Uterus (tissue), 4 donors: Measurements from ENCODE around the gene SMCO1. TPM values are rescaled to one million over a fixed set of nuclear protein-coding genes. Genes with fewer than 3 reads are reported as not detected.
"Not testable (repeated sequence)": the region's sequence is repeated elsewhere in the genome, so short reads cannot be mapped to it uniquely, and the experiment has no call there.

ENCODE experiments used
- DNase-seq, 2 donors: peaks; one replicate each; pipeline ENCODE4 v3.0.0-alpha.2; 2019 to 2020
- H3K27ac ChIP-seq, 2 donors: fragments of 200-600 bp; sonication (generic); 1 replicate in 1 of 2; 2 replicates in 1 of 2; pipeline ENCODE4 v1.5.1; 2016 to 2018
- H3K27me3 ChIP-seq, 2 donors: fragments of 200-600 bp; sonication (generic); one replicate each; pipeline ENCODE4 v1.5.1; 2018 to 2019; ENCODE audit warnings: control low read depth in 1 of 2
- H3K36me3 ChIP-seq, 2 donors: fragments of 200-600 bp; sonication (generic); one replicate each; pipeline ENCODE4 v1.5.1; 2019; ENCODE audit warnings: control low read depth in 1 of 2
- H3K4me1 ChIP-seq, 2 donors: fragments of 200-600 bp; sonication (generic); one replicate each; pipeline ENCODE4 v1.5.1; 2018 to 2019; ENCODE audit warnings: control low read depth in 1 of 2
- H3K4me3 ChIP-seq, 2 donors: fragments of 200-600 bp; sonication (generic); 1 replicate in 1 of 2; 2 replicates in 1 of 2; pipeline ENCODE4 v1.5.1; 2018 to 2019; ENCODE audit warnings: mild to moderate bottlenecking in 1 of 2
- H3K9me3 ChIP-seq, 2 donors: fragments of 200-600 bp; sonication (generic); one replicate each; pipeline ENCODE4 v1.5.1; 2019; ENCODE audit warnings: control low read depth in 1 of 2
- CTCF ChIP-seq, 4 experiments: fragments of 200-600 bp in 2 of 4; fragments of 450-650 bp in 2 of 4; sonication (generic) in 2 of 4; IDR thresholded peaks; one replicate each; pipeline ENCODE4 v1.5.1; 2016 to 2019; ENCODE audit warnings: antibody characterized with exemption in 4 of 4, mild to moderate bottlenecking in 2 of 4, moderate library complexity in 1 of 4
- POLR2A ChIP-seq, 2 donors: fragments of 450-650 bp; IDR thresholded peaks; one replicate each; pipeline ENCODE4 v1.6.1; 2016; ENCODE audit warnings: antibody characterized with exemption in 2 of 2, mild to moderate bottlenecking in 1 of 2, moderate library complexity in 1 of 2
- intact Hi-C: fragments of 100-400 bp; cut with DNase I; formaldehyde crosslinking; loops from one replicate; pipeline ENCODE4 v1.15.1; 2023; ENCODE audit warnings: low total_unique reads
- total RNA-seq, 4 donors: library from RNA; depleted of rRNA in 3 of 4; stranded (reverse); fragments of >200 nt in 3 of 4; gene quantifications; one replicate each; pipeline versions ENCODE4 v1.1.0 to v1.2.4, GENCODE V29; 2014 to 2023
- donor health status: DM: yes; HTN: yes; CAD: no.

Gene SMCO1
- total RNA-seq, 4 donors from 2014 or later = not detected

DNA sequence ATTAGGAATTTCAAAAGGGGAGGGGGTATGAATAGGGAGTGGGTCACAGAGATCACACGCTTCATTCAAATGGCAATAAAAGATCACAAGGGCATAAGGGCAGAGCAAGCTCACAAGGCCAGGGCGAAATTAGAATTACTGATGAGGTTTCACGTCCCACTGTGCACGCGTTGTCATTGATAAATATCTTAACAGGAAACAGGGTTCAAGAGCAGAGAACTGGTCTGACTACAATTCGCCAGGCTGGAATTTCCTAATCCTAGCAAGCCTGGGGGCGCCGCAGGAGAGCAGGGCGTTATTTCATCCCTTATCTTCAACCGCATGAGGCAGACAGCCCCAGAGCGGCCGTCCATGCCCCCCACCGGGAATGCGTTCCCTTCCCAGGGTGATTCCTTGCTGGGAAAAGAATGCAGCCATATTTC, 18.1 kb upstream of the SMCO1 start:
- H3K9me3 ChIP-seq = no peaks in the 10 kb centered on the region
- no peak overlapping the region for H3K27ac ChIP-seq
- intact Hi-C loops = no loop called here
- H3K27me3 ChIP-seq = no peaks in the 10 kb centered on the region
- no peaks in the 10 kb centered on the region for H3K4me1 ChIP-seq
- H3K4me3 ChIP-seq = no peak overlapping the region
- no peak for DNase-seq
- no peaks in the 10 kb centered on the region for H3K36me3 ChIP-seq
- no peak for TF ChIP-seq CTCF (IDR thresholded peaks at IDR 0.05)
- TF ChIP-seq POLR2A (IDR thresholded peaks at IDR 0.05) = no peak

DNA sequence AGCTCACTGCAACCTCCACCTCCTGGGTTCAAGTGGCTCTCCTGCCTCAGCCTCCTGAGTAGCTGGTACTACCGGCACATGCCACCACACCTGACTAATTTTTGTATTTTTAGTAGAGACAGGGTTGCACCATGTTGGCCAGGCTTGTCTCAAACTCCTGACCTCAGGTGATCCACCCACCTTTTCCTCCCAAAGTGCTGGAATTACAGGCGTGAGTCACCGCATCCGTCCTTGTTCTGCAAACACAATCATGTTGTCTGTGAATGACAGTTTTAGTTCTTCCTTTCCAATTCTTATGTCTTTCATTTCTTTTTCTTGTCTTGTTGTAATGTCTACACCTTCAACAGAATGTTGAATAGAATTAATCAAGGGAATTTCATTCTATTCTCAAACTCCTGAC, 16.3 kb upstream of the SMCO1 start:
- TF ChIP-seq POLR2A (IDR thresholded peaks at IDR 0.05) (no peak), CTCF (IDR thresholded peaks at IDR 0.05) (no peak)
- no peaks in the 10 kb centered on the region for H3K27me3 ChIP-seq
- DNase-seq = no peak
- no peaks in the 10 kb centered on the region for H3K36me3 ChIP-seq
- H3K4me3 ChIP-seq = no peak overlapping the region
- intact Hi-C loops = no loop called here
- H3K4me1 ChIP-seq = no peaks in the 10 kb centered on the region
- no peaks in the 10 kb centered on the region for H3K9me3 ChIP-seq
- H3K27ac ChIP-seq = no peak overlapping the region

DNA sequence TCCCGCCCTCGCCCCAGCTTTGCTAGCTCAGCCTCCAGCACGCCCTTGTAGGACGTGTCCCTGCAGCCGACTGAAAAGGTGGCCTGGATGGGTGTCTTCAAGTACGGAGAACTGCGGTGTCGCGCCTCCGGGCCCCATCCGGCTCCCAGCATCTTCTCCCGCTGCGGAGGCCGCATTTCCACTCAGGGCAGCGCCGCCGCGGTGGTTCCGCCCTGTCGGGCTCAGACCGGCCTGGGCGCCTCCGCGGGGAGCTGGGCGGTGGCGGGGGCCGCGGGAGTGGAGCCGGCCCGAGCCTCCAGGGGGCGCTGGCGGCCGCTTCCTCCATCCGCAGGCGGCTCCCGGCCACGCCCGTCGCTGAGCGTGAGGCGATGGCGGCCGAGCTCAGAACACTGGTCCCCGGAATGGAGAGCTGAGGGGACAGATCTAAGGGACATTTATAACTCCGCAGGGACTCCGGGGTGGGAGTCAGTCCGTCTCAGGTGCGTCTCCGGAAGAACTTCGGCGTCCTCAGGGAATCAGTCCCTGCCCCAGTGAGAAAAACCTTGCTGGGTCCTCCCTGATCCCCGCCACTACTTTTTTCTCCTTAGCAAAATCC, 13.6 kb upstream of the SMCO1 start:
- Histone ChIP-seq H3K4me3 (peak overlapping the region; percentile 22 to 25), H3K9me3 (no peaks in the 10 kb centered on the region), H3K36me3 (no peaks in the 10 kb centered on the region), H3K27ac (peak overlapping the region; percentile 8 to 58), H3K27me3 (no peaks in the 10 kb centered on the region), H3K4me1 (no peaks in the 10 kb centered on the region)
- TF ChIP-seq CTCF (IDR thresholded peaks at IDR 0.05) = peak; percentile 41 to 71 (median 67)
- TF ChIP-seq POLR2A (IDR thresholded peaks at IDR 0.05) = no peak
- DNase-seq = peak; percentile 30 to 68
- intact Hi-C loops = no loop called here

DNA sequence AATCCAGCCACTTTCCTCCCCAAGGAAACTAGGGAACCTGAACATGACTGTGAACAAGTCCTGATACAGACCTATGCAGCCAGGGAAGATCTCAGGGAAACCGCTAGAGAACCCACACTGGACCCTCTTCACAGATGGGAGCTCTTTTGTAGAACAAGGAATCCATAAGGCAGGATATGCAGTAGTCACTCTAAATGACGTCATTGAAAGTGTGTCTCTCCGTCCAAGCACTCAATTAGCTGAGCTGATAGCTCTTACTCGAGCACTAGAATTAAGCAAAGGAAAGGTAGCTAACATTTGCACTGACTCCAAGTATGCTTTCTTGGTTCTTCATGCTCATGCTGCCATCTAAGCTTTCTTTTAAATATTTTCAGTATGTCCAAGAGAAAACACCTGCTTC, 10.0 kb upstream of the SMCO1 start:
- no peak for DNase-seq
- Histone ChIP-seq H3K9me3 (peaks cover 0 to 6% of the 10 kb centered on the region in 2 donors), H3K36me3 (no peaks in the 10 kb centered on the region), H3K4me3 (no peak overlapping the region), H3K27ac (no peak overlapping the region), H3K4me1 (no peaks in the 10 kb centered on the region), H3K27me3 (no peaks in the 10 kb centered on the region)
- no peak for TF ChIP-seq POLR2A (IDR thresholded peaks at IDR 0.05)
- intact Hi-C loops = no loop called here

DNA sequence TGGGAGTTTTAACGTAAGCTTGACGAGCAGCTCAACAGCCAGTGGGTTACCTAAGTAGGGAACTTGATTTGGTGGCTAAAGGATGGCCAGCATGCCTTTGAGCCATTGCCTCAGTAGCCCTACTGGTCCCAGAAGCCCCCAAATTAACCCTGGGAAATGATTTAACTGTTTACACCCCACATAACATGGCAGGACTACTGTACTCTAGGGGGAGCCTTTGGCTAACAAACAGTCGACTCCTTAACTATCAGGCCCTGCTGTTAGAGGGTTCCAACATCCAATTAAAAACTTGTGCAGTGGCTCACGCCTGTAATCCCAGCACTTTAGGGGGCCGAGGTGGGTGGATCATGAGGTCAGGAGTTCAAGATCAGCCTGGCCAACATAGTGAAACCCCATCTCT, 9.4 kb upstream of the SMCO1 start:
- Histone ChIP-seq H3K4me3 (no peak overlapping the region), H3K4me1 (no peaks in the 10 kb centered on the region), H3K27ac (no peak overlapping the region), H3K27me3 (no peaks in the 10 kb centered on the region), H3K36me3 (no peaks in the 10 kb centered on the region), H3K9me3 (peaks cover 0 to 12% of the 10 kb centered on the region in 2 donors)
- TF ChIP-seq CTCF (IDR thresholded peaks at IDR 0.05) (no peak), POLR2A (IDR thresholded peaks at IDR 0.05) (no peak)
- DNase-seq = no peak
- intact Hi-C loops = no loop called here

- no peak overlapping the region for H3K4me3 ChIP-seq
- TF ChIP-seq POLR2A (IDR thresholded peaks at IDR 0.05) (no peak), CTCF (IDR thresholded peaks at IDR 0.05) (no peak)
- no peaks in the 10 kb centered on the region for H3K27me3 ChIP-seq
- H3K27ac ChIP-seq = no peak overlapping the region
- intact Hi-C loops = no loop called here
- no peaks in the 10 kb centered on the region for H3K4me1 ChIP-seq
- no peak for DNase-seq
- H3K9me3 ChIP-seq = peaks cover 0 to 19% of the 10 kb centered on the region in 2 donors
- H3K36me3 ChIP-seq = no peaks in the 10 kb centered on the region
These were observed 8.7 kb upstream of the SMCO1 start for GRCh38 chr3:196523841-196524240.

DNA sequence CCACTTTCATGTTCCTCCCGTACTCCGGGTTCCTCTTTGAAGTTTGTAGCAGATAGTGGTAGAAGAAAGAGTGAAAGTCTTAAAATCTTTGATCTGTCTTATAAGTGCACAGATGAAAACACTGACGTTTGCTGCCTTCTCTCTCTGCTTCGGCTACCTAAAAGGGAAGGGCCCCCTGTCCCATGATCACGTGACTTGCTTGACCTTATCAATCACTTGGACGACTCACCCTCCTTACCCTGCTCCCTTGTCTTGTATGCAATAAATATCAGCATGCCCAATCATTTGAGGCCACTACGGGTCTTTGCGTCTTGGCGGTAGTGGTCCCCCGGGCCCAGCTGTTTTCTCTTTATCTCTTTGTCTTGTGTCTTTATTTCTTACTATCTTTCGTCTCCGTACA, 6.1 kb upstream of the SMCO1 start:
- H3K4me3 ChIP-seq, H3K27ac ChIP-seq, H3K4me1 ChIP-seq, DNase-seq, H3K27me3 ChIP-seq, H3K36me3 ChIP-seq, intact Hi-C loops: not testable (repeated sequence)
- H3K9me3 ChIP-seq = peaks cover 0 to 23% of the 10 kb centered on the region in 2 donors
